NCI-H748 (cell line): ENCODE results near the gene PROSER2.

Experiments used
- DNase-seq: peaks from one replicate; lab custom pipeline; 2025; ENCODE audit not compliant: unreplicated experiment; lab: John Stamatoyannopoulos, UW

Gene PROSER2

GRCh38 chr10:11799736-11800080 lies 23.4 kb upstream of the PROSER2 start:
- no peak for DNase-seq

- no peak for DNase-seq
These were observed 18.8 kb upstream of the PROSER2 start for GRCh38 chr10:11804336-11804735.

GRCh38 chr10:11805792-11806191 lies 17.4 kb upstream of the PROSER2 start:
- no peak for DNase-seq

GRCh38 chr10:11806706-11807105 lies 16.4 kb upstream of the PROSER2 start:
- no peak for DNase-seq

GRCh38 chr10:11808808-11809207 lies 14.3 kb upstream of the PROSER2 start:
- DNase-seq: no peak

- no peak for DNase-seq
These were observed 12.8 kb upstream of the PROSER2 start for GRCh38 chr10:11810313-11810766.

GRCh38 chr10:11810973-11811372 lies 12.2 kb upstream of the PROSER2 start:
- DNase-seq: no peak

GRCh38 chr10:11813177-11813576 lies 10.0 kb upstream of the PROSER2 start:
- DNase-seq: no peak

GRCh38 chr10:11813855-11814567 lies 9.1 kb upstream of the PROSER2 start:
- DNase-seq: no peak

GRCh38 chr10:11819027-11819426 lies 4.1 kb upstream of the PROSER2 start:
- DNase-seq: no peak

- no peak for DNase-seq
These were observed 965 bp upstream of the PROSER2 start for GRCh38 chr10:11822026-11822756.

- no peak for DNase-seq
These were observed 391 bp upstream of the PROSER2 start for GRCh38 chr10:11822809-11823121.

GRCh38 chr10:11823989-11824346 lies 812 bp downstream of the PROSER2 start:
- no peak for DNase-seq

GRCh38 chr10:11824376-11824775 lies 1.2 kb downstream of the PROSER2 start:
- DNase-seq: no peak

GRCh38 chr10:11824825-11825224 lies 1.7 kb downstream of the PROSER2 start:
- no peak for DNase-seq

GRCh38 chr10:11825796-11826414 lies 2.7 kb downstream of the PROSER2 start:
- peak; percentile 37 for DNase-seq

- no peak for DNase-seq
These were observed 3.9 kb downstream of the PROSER2 start for GRCh38 chr10:11827006-11827405.

GRCh38 chr10:11827414-11827813 lies 4.3 kb downstream of the PROSER2 start:
- DNase-seq: no peak

- no peak for DNase-seq
These were observed 5.6 kb downstream of the PROSER2 start for GRCh38 chr10:11828682-11829284.

GRCh38 chr10:11830836-11831519 lies 7.8 kb downstream of the PROSER2 start:
- DNase-seq: no peak

GRCh38 chr10:11831520-11831951 lies 8.4 kb downstream of the PROSER2 start:
- peak; percentile 1 for DNase-seq
